Measurements from ENCODE around the gene DDX51.
"Not testable (repeated sequence)": the region's sequence is repeated elsewhere in the genome, so short reads cannot be mapped to it uniquely, and the experiment has no call there.

Gene DDX51

DNA sequence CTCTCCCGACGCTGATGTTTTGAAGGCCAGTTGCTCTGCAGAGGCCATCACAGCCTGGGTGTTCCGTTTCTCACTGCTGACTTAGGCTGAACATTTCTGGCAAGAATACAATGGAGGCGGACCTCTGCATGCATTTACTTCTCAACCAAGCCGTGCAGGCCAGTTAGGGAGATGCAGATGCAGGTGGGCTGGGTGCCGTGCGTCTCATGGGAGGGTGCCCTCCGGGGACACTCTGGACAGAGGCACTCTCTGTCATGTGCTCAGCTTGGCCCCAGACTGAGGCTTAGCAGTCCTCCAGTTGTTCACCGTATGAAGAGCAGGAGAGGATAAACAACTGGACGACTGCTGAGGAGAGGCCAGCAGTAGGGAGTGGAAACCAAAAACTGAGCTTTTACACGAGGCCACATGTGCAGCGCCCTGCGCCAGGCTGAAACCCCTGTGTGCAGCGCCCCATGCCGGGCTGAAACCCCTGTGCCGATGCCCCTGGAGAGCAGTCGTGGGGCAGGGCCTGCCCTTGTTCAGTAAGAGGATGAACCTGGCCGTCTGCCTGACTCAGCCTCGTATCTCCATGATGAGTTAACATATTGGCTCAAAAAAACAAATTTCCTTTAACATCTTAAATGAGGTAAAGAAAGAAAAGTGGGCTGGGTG, 32.3 kb downstream of the DDX51 start:
- no peak for DNase-seq

DNA sequence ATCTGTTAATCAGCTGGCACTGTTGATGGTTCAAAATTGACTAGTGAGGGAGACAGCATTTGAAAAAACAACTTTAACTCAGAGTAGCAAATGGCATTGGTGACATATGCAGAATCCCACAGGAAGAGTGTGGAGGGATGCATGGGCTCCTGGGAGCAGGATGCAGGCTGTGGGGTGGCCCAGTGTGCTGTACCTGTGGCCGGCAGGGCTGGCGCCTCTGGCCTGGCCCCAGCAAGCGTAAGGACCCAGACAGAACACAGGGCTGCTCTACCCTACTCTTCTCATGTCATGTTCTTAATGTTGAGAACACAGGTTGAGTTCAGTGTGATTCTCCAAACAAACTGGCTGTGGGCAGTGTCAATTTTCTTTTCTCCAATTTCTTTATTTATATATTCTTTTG, 33.4 kb downstream of the DDX51 start:
- DNase-seq: no peak

DNA sequence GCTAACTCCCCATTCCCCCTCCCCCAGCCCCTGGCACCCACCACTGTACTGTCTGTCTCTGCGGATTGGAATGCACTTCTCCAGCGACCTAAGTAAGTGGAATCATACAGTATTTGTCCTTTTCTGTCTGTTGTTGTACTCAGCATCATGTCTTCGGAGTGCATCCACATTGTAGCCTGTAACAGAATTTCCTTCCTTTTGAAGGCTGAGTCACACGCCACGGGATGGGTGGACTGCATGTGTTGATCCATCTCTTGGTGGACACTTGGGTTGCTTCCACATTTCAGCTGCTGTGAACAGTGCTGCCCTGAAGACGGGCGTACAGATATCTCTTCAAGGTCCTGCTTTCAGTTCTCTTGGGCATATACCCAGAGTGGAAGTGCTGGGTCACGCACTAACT, 34.4 kb downstream of the DDX51 start:
- DNase-seq: no peak

DNA sequence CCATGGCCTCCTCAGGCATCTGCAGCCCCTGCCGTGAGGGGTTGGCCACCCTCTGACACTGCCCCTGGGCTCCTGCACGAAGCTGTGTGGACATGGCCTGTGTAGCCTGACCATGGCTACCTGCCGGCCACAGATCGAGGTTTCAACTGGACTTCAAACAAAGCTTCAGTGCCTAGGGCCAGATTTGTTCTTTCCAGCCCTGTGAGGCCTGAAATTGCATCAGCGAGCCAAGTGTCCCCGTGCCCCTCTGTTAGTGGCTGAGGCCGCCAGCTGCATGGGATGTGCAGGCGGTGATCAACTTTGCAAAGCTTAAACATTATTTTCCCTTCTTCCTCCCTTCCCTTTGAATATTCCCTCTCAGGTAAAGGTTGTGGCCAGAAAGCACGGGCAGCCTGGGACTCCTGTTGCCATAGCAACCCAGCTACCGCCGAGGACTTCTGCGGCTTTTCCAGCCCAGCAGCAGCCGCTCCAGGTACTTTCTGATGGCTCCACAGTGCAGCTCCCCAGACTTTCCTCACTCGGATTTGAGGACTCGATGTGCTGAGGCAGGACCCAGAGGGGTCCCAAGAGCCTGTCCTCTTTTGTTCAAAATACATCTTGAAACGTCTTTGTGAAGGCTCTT, 35.8 kb downstream of the DDX51 start:
- no peak for DNase-seq

DNA sequence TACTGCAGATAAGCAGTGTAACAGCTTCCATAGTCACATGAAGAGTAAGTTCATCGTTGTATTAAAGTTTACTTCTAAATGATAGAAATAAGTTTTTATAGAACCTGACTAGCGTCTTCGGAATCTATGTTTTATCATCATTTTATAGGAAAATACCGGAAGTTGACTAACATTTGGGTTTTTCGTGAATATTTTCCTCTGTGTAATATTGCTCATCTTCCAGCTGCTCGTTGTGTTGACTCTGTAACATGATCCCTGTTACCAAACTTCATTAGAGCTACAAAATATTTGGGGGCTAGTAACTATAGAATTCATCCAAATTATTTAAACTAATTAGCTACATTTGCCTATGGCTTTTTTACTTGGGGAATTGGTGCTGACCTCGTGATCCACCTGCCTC, 37.2 kb downstream of the DDX51 start:
- DNase-seq: no peak

DNA sequence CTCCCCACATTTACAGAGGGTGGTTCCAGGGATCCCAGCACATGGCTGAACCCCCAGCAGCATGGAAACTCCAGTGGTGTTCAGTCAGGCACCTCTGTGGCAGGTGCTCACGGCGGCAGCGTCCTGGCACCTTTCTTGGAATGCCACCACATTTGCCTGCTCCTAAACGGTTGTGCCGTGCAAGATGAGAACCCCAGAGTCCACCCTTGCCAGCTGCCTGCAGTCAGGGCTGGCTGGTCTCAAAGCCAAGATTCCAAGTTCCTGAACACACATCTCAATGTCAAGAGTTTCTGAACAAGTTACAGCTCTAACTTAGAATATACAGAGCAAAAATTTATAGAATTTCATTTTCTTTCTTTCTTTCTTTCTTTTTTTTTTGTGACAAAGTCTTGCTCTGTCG, 38.7 kb downstream of the DDX51 start:
- no peak for DNase-seq

DNA sequence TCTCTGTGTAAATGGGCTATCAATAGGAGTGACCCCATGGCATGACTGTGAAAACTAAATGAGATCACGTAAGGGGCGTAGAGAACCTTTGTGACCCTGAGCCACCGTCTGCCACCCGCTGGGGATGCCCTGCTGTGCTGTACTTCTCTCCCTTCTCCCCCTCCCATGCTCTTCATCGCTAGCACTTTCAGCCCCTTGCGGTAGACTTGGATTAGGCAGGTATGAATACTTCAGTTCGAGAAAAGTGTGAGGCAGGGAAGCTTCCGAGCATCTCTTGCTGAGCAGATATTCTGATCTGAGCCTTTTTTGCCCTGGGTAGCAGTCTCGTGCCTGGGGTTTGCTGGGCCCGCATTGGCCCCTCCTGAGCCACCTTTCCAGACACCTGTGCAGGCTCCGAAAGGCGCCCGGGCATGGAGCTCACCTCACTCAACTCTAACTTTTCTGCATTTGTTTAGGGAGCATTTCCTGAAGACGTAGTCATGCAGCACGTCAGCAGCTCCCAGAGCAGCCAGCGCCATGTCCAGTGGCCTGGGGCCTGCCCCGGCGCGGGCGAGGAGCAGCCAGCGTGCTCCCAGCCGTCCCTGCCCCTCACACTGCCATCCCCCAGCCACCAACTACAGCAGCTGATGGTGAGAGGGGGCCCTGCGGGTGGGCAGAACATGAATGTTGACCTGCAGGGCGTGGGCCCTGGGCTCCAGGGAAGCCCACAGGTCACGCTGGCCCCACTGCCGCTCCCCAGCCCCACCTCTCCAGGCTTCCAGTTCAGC, 40.4 kb downstream of the DDX51 start:
- DNase-seq: no peak

DNA sequence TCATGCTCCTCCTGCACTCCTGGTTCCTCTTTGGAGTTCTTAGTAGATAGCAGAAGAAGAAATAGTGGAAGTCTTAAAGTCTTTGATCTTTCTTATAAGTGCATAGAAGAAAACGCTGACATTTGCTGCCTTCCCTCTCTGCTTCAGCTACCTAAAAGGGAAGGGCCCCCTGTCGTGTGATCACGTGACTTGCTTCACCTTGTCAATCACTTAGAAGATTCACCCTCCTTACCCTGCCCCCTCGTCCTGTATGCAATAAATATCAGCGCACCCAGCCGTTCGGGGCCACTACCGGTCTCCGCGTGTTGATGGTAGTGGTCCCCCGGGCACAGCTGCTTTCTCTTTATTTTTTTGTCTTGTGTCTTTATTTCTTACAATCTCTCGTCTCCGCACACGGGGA, 41.0 kb downstream of the DDX51 start:
- not testable (repeated sequence) for DNase-seq

DNA sequence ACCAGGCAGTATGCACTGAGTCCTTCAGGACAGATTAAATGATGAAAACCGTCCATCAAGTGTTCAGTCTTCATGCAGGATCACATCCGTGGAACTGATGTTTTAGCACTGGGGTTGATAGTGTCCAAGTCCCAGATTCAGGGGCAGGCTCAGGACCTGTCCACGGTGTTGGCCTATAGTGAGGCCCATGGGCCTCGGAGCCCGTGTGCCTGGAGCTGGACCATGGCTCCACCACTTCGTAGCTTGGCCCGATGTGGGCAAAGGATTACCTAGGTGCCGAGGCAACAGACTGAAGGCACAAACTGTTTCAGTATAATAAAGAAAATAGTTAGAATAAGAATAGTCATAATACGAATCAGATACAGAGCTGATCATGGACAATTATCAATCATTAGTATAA, 41.8 kb downstream of the DDX51 start:
- no peak for DNase-seq

DNA sequence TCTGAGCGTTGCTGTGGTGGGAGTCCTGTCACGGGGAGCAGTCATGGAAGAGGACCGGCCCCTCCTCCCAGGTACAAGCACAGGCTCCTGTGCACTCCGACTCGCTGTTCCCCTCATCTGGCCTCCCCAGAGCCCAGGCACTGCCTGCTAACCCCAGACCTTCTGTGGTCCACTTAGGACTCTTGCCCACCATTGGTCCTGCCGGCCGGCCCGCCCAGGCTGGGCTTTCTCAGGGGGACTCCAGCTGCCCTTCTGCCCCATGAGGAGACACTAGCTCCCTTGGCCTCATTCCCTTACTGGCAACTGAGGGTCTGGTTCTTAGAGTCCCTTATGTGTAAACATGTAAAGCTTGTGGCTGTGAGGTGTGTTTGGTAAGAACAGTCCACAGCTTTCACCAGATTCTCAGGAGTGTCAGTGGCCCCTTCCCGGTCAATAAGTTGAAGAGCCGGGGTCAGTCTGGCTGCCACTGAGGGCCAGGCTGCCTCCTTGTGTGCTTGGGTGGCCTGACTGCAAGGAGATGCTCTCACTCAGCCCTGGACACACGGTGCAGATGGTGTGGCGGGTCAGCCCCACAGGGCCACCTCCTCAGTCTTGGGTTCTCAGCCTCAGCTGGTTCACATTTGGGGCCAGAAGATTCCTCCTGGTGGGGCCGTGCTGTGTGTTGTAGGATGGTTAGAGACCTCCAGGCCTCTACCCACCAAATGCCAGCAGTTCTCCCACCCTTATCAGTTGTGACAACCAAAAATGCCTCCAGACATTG, 43.6 kb downstream of the DDX51 start:
- no peak for DNase-seq

DNA sequence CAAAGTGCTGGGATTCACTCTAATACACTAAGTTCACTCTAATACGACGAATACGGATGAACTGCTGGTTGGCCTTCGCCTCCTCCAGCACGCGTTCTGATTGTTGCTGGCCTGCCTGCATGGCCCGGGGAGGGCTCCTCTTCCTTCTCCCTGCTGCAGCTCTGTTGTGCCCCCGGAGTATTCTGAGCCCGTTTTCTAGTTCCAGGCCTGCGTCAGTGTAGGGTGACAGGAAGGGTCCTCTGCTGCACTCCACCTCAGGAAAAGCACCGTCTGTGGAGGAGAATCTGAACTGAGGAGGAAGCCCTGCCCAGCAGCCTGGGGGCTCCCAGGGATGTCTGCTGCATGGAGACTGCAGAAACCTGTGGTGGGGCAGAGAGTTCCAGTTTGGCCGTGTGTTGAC, 44.4 kb downstream of the DDX51 start:
- no peak for DNase-seq

DNA sequence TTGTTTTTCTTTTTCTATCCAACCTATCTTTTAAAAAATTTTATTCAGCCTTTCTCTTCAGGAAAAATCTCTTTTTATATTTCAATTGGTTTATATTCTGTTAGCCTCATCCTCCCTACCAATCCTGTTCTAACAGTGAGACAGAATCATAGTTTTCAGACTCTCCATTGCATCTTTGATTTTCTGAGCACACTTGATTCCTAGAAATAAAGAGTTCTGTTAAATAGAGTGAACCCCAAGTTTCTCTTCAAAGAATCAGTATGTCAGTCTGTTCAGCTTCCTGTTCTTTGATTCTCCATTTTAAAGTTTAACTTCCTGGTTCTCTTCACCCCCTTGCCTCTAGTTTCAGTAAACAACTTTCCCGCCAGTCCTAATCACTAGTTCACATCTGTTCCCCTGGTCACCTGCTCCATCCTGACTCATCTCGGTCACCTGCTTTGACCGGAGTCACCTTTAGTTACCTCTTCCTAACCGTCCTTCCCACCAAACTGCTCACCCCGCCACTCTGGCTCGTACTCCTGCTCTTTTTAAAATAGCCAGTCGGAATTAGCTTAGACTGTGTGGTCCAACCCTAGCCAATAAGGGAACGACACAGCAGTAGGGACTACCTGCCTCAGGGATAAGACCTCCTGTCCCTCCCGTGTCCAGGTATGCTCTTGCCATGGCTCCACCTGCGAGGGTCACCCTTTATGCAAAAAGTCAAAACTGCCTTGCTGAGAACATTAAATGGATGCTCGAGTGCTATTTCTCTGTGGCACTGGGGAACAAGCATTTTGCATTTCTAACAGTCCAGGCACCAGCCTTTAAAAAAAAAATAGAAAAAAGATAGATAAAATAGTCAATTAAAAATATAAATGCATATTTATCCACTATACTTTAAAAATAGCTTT, 48.4 kb downstream of the DDX51 start:
- DNase-seq: no peak

DNA sequence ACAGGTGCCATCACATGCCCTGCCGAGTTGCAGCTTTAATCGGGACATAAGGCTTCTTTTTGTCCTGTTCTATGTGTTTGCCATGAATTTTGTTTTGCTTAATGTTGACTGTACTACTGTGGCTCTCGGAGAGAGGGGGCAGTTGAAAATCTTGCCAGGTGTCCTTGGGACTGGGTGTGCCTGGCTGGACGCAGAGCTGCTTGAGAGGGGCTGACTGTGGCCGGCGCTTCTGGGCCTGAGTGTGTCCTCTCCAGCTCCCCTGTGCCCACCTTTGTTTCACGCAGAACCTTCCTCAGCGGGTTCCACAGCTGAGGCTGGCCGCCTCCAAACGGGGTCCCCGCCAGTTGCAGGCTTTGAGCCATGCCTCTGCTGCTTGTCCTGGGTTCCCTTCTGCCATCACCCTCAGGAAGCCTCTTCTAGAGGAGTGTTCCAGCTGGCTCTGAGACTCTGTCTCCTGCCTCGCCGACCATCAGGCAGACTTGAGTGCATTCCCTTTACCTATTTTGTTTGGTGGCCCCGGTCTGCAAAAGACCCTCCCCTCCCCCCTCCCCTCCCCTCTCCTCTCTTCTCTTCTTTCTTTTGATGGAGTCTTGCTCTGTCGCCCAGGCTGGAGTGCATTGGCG, 49.7 kb downstream of the DDX51 start:
- DNase-seq: no peak

DNA sequence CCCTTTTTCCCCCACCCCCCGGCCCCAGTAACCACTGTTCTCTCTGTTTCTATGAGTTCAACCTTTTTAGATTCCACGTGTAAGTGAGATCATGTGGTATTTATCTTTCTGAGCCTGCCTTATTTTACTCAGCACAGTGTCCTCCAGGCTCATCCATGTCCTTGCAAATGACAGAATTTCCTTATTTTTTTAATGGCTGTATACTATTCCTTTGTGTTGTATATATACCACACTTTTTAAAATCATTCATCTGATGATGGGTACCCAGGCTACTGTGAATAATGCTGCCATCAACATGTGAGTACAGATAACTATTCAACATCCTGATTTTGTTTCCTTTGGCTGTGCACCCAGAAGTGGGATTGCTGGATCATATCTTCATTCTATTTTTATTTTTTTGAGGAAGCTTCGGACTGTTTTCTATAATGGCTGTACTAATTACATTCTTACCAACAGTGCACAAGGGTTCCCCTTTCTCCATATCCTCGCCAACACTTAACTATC, 54.7 kb downstream of the DDX51 start:
- no peak for DNase-seq
